GM18909 (cell line): Measurements from ENCODE around the gene FGF1.
"Not testable (repeated sequence)": the region's sequence is repeated elsewhere in the genome, so short reads cannot be mapped to it uniquely, and the experiment has no call there.

Experiments
- ATAC-seq: cut with Tn5 transposase; IDR thresholded peaks from one replicate; pipeline ENCODE4 v1.9.1; 2021; ENCODE audit warnings: mild to moderate bottlenecking; ENCODE audit not compliant: unreplicated experiment, poor library complexity

The FGF1 gene

DNA sequence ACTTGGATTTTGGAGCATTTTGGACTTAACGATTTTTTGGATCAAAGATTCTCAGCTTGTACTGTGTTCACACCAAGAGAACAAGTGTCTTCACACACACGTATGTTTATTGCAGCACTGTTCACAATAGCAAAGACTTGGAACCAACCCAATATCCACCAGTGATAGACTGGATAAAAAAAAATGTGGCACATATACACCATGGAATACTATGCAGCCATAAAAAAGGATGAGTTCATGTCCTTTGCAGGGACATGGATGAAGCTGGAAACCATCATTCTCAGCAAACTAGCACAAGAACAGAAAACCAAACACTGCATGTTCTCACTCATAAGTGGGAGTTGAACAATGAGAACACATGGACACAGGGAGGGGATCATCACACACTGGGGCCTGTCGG lies 37.8 kb downstream of the FGF1 start:
- not testable (repeated sequence) for ATAC-seq

DNA sequence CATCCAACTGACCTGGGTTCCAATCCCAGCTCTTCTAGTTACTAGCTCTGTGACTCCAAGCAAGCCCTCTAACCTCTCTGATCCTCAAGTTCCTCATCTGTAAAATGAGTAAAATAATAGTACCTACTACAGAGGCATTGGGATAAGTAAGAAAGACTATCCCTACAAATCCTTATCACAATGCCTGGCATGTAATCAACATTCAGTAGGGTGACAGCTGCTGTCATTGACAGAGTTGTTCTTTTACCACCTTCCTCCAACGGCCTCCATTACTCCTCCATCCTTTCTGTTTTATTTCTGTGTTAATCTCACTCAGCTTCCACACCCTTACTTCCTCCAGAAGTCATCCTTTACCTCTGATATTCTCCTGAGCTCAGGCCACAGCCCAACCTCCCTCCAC lies 40.4 kb downstream of the FGF1 start:
- ATAC-seq = no peak

DNA sequence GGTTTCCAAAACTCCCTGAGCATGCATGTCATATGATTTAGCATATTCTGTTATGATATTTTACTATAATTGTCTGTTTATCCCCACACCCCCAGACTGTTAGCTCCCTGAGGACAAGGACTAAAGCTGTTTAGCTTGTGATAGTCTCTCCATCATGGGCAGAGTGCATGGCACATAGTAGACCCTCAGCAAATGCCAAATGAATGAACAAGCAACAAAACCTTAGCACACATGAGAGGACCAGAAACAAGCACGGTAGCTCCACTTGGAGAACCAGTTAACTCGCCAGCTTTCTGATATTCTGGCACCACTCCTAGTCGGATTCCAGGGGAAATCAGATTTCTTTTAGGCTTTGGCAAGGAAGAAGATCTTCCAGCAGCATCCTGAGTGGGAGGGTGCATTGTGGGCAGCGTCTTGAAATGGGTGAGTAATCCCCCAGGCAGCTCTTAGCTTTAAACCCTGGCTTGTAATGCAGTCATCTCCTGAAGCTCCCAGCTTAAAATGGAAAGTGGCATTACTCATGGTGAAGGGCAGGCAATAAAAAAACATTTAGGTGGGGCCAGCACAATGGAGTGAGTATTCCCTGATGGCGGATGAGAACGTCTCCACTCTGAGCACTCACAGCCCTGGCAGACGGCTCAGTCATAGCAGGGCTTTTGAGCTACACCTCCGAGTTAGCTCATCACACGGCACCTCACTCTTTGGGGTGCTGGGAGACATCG lies 41.1 kb downstream of the FGF1 start:
- ATAC-seq = no peak

DNA sequence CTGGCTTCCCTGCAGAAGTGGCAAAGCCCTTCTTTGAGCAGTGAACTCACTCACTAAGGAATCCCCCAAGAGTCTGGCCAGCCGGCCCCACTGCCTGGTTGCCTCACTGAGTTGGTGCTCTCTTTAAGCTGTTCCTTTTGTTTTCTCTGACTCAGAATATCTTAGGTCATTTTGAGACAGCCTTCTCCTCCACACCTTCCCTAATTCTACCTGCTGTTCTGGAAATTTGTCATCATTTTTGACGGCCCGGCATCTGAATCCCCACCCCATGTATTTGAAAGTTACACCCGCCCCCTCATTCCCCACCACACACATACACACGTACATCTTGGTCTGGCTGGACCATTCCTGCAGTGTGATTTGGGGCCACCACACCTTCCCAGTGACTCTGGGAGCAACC lies 41.8 kb downstream of the FGF1 start:
- ATAC-seq = no peak

DNA sequence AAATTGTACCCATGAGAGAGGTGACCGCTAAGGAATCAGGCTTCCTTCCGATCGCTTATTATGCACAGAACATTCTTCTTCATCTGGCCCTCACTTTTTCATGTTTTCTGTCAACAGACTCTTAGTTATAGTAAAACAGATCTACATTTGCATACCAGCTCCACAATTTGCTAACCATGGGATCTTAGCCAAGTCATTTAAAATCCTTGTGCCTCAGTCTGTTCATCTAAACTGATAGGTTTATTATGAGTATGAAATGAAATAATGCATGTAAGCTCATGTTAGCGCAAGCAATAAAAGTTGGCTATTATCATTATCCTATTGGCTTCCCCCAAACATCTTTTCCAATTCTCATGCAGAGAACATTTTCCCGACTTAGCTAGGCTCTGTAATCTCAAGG lies 42.3 kb downstream of the FGF1 start:
- no peak for ATAC-seq

DNA sequence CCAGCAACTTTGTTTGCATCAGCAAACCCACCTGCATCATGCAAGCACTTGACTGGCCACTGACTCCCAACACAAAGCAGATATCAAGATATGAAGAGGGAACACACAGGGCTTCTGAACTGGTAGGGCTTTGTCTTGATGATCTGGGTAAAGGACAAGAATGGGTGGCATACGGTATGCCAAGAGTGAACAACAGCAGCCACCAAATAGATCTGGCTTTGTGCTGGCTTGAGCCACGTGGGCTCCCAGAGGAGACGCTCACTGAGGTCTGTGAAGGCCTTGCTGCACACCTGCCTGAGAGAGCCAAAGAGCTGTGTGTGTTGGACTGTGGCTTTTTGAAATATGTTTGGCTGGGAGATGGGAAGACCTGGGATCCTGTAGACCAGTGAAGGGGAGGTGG lies 43.5 kb downstream of the FGF1 start:
- ATAC-seq = no peak

DNA sequence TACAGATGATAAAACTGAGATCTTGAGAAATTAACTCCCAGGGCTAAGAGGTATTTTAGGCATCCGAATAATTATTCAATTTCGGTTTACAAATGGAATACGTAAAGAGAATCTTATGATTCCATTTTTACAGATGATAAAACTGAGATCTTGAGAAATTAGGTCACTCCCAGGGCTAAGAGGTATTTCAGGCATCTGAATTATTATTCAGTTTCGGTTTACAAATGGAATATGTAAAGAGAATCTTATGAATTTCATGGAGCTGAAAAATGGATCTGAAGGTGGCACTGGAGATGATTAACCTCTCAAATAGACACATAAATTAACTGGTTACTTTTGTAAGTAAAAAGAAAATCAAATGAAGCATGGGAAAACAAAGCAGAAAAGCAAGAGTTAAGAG lies 44.2 kb downstream of the FGF1 start:
- ATAC-seq = no peak

DNA sequence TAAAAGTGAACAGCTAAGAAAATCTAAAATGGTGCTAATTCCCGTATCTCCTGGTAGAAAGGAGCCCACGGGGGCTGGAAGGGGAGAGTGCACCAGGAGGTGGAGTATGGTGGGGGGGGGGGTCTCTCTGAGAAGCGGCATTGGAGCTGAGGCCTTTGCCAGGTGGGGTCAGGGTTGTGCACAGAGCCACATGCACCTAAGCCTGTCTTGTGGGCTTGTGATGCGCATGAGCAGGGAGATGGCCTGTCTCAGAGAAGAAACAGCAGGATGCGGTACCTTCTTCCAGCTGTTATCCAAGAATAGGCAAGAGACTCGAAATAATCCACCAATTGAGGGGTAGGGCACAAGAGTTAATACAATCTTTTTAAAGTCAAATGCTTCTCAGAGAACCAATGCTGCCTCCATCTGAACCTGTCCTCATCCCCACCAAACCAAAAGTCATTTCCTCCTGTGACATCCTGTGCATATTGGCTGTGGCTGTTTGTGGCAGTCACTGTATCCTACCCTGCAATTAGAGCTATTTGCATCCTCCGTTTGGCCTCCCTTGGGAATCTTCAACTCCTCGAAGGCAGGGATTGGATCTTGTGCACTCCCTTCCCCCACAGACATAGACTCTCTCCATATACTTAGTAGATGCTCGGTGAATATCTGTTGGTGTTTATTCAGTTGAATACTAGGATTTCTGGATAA lies 45.4 kb downstream of the FGF1 start:
- no peak for ATAC-seq

DNA sequence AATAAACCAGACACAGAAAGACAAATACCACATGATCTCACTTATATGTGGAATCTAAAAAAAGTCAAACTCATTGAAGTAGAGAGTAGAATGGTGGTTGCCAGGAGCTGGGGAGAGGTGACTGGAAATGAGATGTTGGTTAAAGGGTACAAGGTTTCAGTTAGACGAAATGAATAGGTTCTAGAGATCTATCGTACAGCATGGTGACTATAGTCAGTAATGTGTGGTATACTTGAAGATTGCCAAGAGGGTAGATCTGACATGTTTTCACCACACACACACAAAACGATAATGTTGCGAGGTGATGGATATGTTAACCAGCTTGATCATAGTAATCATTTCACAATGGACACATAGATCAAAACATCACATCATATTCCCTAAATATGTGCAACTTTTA lies 46.4 kb downstream of the FGF1 start:
- no peak for ATAC-seq

DNA sequence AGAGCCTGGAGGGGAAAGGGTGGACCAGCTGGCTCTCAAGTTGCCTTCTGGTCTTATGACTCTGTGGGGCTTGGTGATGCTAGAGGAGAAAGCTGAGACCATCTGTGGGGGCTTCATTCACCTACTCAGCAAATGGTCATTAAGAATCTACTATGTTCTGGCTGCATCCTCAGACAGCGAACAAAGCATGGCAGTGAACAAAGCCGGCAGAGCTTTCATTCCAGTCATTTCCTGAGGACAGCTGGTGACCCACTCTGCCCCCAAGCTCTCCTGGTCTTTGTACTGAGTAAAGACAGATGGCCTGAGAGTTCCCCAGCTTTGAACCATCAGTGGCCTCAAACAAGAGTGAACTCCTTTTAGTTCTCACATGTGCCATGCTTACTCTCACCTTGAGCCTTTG lies 48.0 kb downstream of the FGF1 start:
- no peak for ATAC-seq

DNA sequence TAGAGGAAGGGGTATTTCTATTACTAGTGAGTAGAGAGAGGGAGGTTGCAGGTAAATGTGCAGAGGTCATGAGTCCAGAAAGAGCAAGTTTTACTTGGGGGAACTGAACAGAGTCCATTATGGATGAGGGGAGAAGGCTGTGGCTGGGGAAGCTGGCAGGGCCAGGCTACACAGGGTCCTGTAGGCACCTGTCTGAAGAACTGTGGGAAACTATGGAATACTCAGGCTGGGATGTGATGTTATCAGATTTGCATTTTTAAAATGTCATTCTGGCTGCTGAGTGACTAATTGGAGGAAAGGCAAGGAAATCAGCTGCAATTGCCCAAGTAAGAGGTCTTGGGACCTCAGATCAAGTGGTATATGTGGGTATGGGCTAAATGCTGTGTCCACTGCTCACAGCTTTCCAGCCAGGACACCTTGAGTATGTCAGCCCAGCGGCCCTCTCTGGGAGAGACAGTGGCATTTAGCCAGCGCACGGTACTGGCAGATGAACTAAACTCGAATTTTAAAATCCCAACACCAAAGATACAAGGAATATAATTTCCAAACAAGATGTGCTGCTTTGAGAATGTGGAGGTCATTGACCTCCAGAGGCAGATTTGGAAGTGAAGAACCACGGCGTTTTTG lies 49.1 kb downstream of the FGF1 start:
- ATAC-seq = no peak

DNA sequence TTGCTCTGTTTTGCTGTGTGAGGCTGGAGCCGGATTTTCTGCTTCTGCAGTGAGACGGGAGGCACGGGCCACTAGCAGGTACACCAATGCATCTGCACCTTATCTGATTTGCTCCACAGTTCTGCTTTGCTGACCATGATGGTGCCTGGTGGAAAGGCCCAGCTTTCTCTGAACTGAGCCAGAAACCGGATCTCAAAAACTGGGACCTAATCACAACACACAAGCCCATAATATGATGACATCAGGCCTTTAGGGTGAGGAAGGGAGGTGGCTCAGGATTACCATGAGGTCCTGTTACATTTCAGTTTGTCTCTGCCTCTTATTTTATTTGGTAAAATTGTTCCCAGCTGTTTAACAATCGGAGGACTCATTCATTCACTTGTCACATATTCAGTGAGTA lies 49.8 kb downstream of the FGF1 start:
- no peak for ATAC-seq

DNA sequence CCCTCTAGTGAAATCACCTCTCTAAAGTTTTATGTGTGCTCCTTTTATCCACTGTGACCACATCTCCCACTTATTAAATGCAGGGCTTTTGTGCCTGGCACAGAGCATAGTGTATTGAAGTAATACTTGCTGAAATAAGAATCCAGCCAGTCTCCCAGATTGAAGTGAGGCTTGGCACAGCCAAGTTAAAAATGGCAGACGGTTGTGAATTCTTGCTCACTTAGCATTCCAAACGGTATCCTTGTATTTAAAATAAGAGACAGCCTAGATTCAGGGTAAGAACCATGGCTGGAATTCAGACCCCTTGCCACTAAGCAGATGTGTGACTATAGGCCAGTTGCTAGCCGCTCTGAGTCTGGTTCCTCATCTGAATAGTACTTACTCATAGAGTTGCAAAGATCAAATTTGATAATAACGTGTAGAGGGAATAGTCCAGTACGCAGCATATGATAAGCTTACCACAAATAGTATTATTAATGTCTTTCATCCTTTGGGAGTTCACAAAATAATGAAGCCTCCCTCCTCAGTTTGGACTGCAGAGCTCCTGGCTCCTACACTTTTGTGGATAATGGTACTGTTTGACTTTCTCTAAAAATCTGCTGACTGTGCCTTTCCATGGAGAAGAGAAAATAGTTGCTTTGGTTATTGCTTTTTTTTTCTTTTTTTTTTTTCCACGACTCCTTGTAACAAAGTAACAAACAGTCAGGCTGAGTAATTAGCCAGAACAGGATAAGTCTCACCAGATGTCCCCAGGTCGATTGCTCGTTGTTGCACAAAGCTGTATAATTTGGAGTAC lies 51.5 kb downstream of the FGF1 start:
- ATAC-seq = no peak

DNA sequence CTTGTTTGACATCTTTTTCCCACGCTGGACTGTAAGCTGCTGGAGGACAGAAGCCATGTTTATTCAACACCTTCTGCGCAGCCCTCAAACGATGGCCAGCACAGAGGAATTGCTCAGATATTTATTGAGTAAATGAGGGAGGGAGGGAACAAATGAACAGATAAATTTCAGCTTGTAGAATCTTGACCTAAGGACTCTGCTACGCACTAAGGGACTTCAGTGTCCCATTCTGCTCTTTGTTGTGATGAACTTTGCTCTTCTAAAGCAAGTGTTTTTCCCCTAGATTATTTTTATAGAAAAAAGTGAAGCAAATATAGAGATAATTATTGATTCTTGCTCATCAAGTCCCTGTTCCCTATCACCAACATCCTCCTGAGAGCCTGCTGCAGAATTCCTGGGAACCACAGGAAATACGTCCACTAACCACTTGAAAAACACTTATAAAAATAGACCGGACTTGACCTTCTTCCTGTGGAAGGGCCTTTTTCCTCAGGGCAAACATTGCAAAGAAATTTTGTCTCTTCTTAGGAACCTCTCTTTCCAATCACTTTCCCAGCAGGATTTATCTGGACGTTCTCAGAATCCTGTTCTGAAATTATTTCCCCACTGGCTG lies 54.9 kb downstream of the FGF1 start:
- no peak for ATAC-seq

DNA sequence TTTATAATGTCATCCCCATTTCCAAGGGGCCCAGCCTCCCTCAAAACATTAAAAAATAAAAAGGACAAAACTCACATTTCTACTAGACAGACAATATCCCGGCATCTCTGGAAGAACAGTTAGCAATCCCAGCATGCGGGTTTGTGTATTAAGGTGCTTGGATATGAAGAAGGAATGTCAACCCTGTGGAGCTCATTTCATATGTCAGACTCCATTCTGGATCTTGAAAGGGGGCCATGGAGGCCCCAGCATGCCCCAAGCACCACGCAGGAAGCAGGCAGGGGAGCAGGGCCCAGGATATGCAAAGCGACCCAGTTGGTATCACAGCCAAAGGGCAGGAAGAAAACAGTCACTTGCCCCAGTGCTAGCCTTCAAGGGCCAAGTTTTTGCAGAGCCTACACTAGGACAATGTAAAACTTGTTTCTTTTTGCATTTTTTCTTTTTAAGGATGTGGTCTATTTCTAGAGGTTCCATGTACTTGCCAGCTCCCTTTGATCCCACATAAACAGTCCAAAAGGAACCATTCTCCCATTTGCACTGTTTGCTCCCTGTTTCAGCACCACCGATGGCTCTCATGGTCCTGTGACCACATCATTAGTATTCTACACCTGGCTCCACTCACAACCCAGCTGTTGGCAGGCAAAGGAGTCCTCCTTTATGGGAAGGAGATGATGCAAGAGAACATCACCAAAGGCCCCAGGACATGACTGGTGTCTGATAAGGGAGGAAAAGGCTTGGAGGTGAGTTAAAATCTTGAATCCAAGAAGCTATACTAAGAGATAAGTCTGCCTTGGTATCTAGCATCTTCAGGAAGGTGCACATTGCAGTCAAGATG lies 58.3 kb downstream of the FGF1 start:
- ATAC-seq = no peak

DNA sequence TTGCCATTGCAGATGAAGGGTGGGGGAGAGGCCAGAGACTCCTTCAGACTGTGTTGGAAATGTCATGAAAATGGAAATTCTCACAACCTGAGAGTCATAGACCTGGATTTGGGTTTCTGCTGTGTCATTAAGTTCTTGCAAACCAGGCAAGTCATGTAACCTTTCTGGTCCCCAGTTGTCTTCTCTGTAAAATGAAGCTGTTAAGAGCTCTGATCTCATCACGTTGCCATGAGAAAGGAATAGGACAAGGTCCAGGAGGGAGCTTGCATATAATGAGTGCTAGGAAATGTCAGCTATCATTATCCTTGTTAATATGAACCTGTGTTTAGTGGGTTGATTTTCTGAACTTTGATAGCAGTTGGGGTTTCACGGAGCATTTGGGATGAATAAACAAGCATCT lies 59.1 kb downstream of the FGF1 start:
- no peak for ATAC-seq

DNA sequence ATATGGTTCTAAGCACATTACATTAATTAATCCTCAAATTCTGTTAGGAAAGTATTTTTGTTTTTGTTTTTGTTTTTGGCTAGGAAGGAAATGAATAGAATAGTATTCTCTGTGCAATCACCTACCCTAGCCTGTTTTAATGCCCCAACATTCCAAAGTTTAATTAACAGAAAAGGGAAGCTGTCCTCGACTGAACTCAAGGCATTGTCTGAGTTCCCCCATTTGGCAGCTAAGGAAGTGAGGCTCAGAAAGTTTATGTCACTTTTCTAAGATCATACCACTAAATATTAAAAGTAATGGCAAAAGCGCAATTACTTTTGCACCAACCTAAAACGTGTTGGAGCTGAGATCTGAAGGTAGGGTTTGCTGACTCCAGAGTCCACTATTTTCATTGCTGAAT lies 59.8 kb downstream of the FGF1 start:
- ATAC-seq = no peak

DNA sequence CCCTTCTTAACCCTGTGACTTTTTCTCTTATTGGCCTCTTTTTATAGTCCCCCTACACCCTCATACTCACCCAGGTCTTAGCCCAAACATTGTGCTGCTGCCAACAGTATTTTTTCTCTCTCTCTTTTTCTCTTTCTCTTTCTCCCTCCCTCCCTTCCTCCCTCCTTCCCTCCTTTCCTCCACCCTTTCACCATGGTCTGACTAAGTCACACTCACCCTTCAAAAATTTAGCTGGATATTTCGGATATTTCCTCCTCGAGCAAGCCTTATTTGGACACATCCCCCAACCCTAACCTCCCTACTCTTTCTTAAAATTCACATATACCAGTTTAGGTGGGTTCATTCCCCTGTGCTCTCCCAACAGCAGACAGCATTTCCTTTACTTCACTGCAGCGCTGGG lies 64.7 kb downstream of the FGF1 start:
- no peak for ATAC-seq

DNA sequence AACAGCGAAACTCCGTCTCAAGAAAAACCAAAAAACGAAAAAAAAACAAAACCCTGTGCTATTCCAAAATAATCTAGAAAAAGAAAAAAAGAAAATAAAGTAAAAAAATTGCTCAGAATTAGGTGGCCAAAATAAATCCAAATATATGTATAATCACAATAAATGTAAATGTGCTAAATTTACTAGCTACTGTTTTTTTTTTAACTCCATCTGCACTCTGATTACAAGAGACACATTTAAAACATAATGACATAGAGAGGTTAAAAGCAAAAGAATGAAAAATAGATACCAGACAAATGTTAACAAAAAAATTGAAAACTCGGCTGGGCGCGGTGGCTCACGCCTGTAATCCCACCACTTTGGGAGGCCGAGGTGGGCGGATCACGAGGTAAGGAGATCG lies 66.1 kb downstream of the FGF1 start:
- ATAC-seq = no peak

DNA sequence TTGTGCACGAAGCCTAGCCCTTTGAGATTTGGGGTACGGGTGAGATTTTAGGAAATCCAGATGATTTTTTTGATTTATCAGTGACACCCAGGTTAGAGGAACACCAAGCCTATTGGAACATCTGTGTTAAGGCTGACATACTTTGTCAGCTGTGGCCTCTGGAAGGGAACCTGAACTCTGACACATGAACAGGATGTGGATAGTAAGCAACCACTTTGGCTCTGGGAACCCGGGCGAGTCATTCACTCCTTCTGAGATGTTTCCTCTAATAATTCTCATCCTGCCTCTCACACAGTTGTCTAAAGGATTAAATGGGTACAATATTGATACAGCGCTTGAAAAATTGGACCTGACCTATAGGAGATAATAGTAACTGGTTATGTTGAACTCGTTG lies 67.8 kb downstream of the FGF1 start:
- no peak for ATAC-seq
